IMR-90 (cell line): Measurements from ENCODE around the gene LRRC8E. TPM values are rescaled to one million over a fixed set of nuclear protein-coding genes. Genes with fewer than 3 reads are reported as not detected.

Source experiments
- ATAC-seq: fragments of 200-7000 bp; cut with Tn5 transposase; 2 replicates; pipeline ENCODE4 v1.9.1; 2020; ENCODE audit warnings: low read depth, mild to moderate bottlenecking, moderate library complexity
- BruUV-seq: library from RNA; stranded (reverse); fragments of 400-500 nt; replicated peaks from 2 replicates; lab custom pipeline; 2021; lab: Mats Ljungman, UMichigan
- CTCF ChIA-PET: fragments of 300-600 bp; formaldehyde crosslinking; extraction: SDS; loops from one replicate; lab custom pipeline; 2021; ENCODE audit warnings: antibody characterized with exemption; lab: Yijun Ruan, JAX
- POLR2A ChIA-PET: fragments of 300-600 bp; sonication (Branson Sonifier 250); formaldehyde crosslinking; loops from one replicate; lab custom pipeline; 2022; ENCODE audit warnings: antibody characterized with exemption; ENCODE audit not compliant: unreplicated experiment; lab: Charles Lee
- DNase-seq: peaks from one replicate; pipeline ENCODE4 v3.0.0; 2013
- H2AFZ ChIP-seq: replicated peaks from 2 replicates; pipeline ENCODE3; 2013; ENCODE audit warnings: low read length, mild to moderate bottlenecking; ENCODE audit not compliant: poor library complexity
- H2AK5ac ChIP-seq: 2 replicates; pipeline ENCODE4 v1.6.1; 2013; ENCODE audit warnings: low read depth, low read length, inconsistent platforms
- H2AK9ac ChIP-seq: replicated peaks from 2 replicates; pipeline ENCODE3; 2013; ENCODE audit warnings: mild to moderate bottlenecking, low read depth, low read length, moderate library complexity; ENCODE audit not compliant: poor library complexity
- H2BK120ac ChIP-seq: 2 replicates; pipeline ENCODE4 v1.6.1; 2013; ENCODE audit warnings: low read depth, low read length, inconsistent platforms
- H2BK15ac ChIP-seq: 3 replicates; pipeline ENCODE4 v1.6.1; 2013; ENCODE audit warnings: low read depth, low read length, inconsistent platforms
- H2BK20ac ChIP-seq: 2 replicates; pipeline ENCODE4 v1.6.1; 2013; ENCODE audit warnings: low read depth, mild to moderate bottlenecking, inconsistent platforms, low read length, moderate library complexity
- H2BK5ac ChIP-seq: 2 replicates; pipeline ENCODE4 v1.6.1; 2013; ENCODE audit warnings: mild to moderate bottlenecking, low read depth, low read length, inconsistent platforms; ENCODE audit not compliant: poor library complexity, severe bottlenecking
- H3K14ac ChIP-seq: replicated peaks from 2 replicates; pipeline ENCODE4 v1.6.1; 2013; ENCODE audit warnings: low read depth, low read length, inconsistent platforms
- H3K18ac ChIP-seq: 2 replicates; pipeline ENCODE4 v1.6.1; 2013; ENCODE audit warnings: low read depth, low read length, control low read depth
- H3K23ac ChIP-seq: 2 replicates; pipeline ENCODE4 v1.6.1; 2013; ENCODE audit warnings: low read depth, low read length, inconsistent platforms
- H3K27ac ChIP-seq: 2 replicates; pipeline ENCODE4 v1.5.1; 2013; ENCODE audit warnings: mild to moderate bottlenecking, control low read depth, low read length; ENCODE audit not compliant: insufficient read depth
- H3K27me3 ChIP-seq: 2 replicates; pipeline ENCODE4 v1.6.1; 2013; ENCODE audit warnings: low read length; ENCODE audit not compliant: control insufficient read depth, insufficient read depth
- H3K36me3 ChIP-seq: 2 replicates; pipeline ENCODE4 v1.6.1; 2013; ENCODE audit warnings: low read length, mixed read lengths; ENCODE audit not compliant: control insufficient read depth, insufficient read depth
- H3K4ac ChIP-seq: 2 replicates; pipeline ENCODE4 v1.6.1; 2013; ENCODE audit warnings: low read depth, low read length, inconsistent platforms
- H3K4me1 ChIP-seq: 2 replicates; pipeline ENCODE4 v1.6.1; 2013; ENCODE audit warnings: low read length, mixed read lengths; ENCODE audit not compliant: control insufficient read depth, insufficient read depth
- H3K4me2 ChIP-seq: 2 replicates; pipeline ENCODE4 v1.6.1; 2013; ENCODE audit warnings: low read depth, mild to moderate bottlenecking, control low read depth, low read length, moderate library complexity
- H3K4me3 ChIP-seq: 2 replicates; pipeline ENCODE4 v1.5.1; 2013; ENCODE audit warnings: low read depth, mild to moderate bottlenecking, control low read depth, low read length, moderate library complexity; ENCODE audit not compliant: insufficient read depth
- H3K56ac ChIP-seq: 2 replicates; pipeline ENCODE4 v1.6.1; 2013; ENCODE audit warnings: low read length, inconsistent platforms; ENCODE audit not compliant: insufficient read depth; ENCODE audit errors: extremely low read depth
- H3K79me1 ChIP-seq, 2 experiments: 2 replicates each; pipeline ENCODE4 v1.6.1; 2013; ENCODE audit warnings: low read length in 2 of 2, inconsistent platforms in 1 of 2, low read depth in 1 of 2
- H3K9ac ChIP-seq: 2 replicates; pipeline ENCODE4 v1.6.1; 2013; ENCODE audit warnings: low read depth, low read length, control low read depth
- H3K9me1 ChIP-seq: 2 replicates; pipeline ENCODE4 v1.6.1; 2013; ENCODE audit warnings: low read length, inconsistent platforms; ENCODE audit not compliant: insufficient read depth
- H3K9me3 ChIP-seq: 2 replicates; pipeline ENCODE4 v1.6.1; 2013; ENCODE audit warnings: low read length; ENCODE audit not compliant: control insufficient read depth, insufficient read depth
- H4K20me1 ChIP-seq: 2 replicates; pipeline ENCODE4 v1.6.1; 2013; ENCODE audit warnings: low read length, inconsistent platforms; ENCODE audit not compliant: insufficient read depth
- H4K5ac ChIP-seq: 2 replicates; pipeline ENCODE4 v1.6.1; 2013; ENCODE audit warnings: mild to moderate bottlenecking, low read depth, low read length, control low read depth
- H4K8ac ChIP-seq, 2 experiments: 2 replicates each; pipeline ENCODE4 v1.6.1; 2013; ENCODE audit warnings: low read depth in 2 of 2, low read length in 2 of 2, control low read depth in 1 of 2, inconsistent platforms in 1 of 2
- H4K91ac ChIP-seq: 2 replicates; pipeline ENCODE4 v1.6.1; 2013; ENCODE audit warnings: low read depth, low read length, inconsistent platforms; ENCODE audit not compliant: insufficient read depth
- BHLHE40 ChIP-seq: fragments of 150-350 bp; IDR thresholded peaks from 2 replicates; pipeline ENCODE4 v1.6.1; 2016; ENCODE audit warnings: mild to moderate bottlenecking, low read depth, low read length
- CEBPB ChIP-seq: IDR thresholded peaks from 2 replicates; pipeline ENCODE4 v1.6.1; 2012; ENCODE audit warnings: low read depth, low read length, improper control_type of control experiment
- FOS ChIP-seq: fragments of 150-350 bp; IDR thresholded peaks from 2 replicates; pipeline ENCODE4 v1.6.1; 2016; ENCODE audit warnings: low read depth, low read length
- MAFK ChIP-seq: IDR thresholded peaks from 2 replicates; pipeline ENCODE4 v1.6.1; 2012; ENCODE audit warnings: low read depth, low read length, improper control_type of control experiment
- MAZ ChIP-seq: IDR thresholded peaks from 2 replicates; pipeline ENCODE4 v1.6.1; 2012; ENCODE audit warnings: low read depth, mild to moderate bottlenecking, low read length, improper control_type of control experiment, moderate library complexity, borderline replicate concordance
- MXI1 ChIP-seq: IDR thresholded peaks from 2 replicates; pipeline ENCODE4 v1.6.1; 2012; ENCODE audit warnings: low read depth, mild to moderate bottlenecking, low read length, moderate library complexity, borderline replicate concordance
- NFE2L2 ChIP-seq: fragments of 150-350 bp; IDR thresholded peaks from 2 replicates; pipeline ENCODE4 v1.6.1; 2016; ENCODE audit warnings: low read depth, mild to moderate bottlenecking, low read length
- POLR2A ChIP-seq: IDR thresholded peaks from 2 replicates; pipeline ENCODE4 v1.6.1; 2012; ENCODE audit warnings: mild to moderate bottlenecking, low read depth, low read length
- RAD21 ChIP-seq: IDR thresholded peaks from 2 replicates; pipeline ENCODE4 v1.6.1; 2012; ENCODE audit warnings: low read length, improper control_type of control experiment
- RCOR1 ChIP-seq: IDR thresholded peaks from 2 replicates; pipeline ENCODE4 v1.6.1; 2012; ENCODE audit warnings: mild to moderate bottlenecking, low read length, improper control_type of control experiment; ENCODE audit not compliant: insufficient replicate concordance
- RFX5 ChIP-seq: IDR thresholded peaks from 2 replicates; pipeline ENCODE4 v1.8.0; 2012; ENCODE audit warnings: low read depth, mild to moderate bottlenecking, low read length, moderate library complexity
- SMC3 ChIP-seq: fragments of 150-350 bp; IDR thresholded peaks from 2 replicates; pipeline ENCODE4 v1.6.1; 2016; ENCODE audit warnings: low read depth, mild to moderate bottlenecking, antibody characterized with exemption, low read length, moderate library complexity
- WGBS, 2 experiments: methylation state at CpG; one replicate each; pipeline versions ENCODE4 v1.1.5 to v1.1.7; 2013; ENCODE audit warnings: missing lambda C conversion rate in 2 of 2; ENCODE audit not compliant: insufficient read length in 1 of 2; ENCODE audit errors: extremely low coverage in 2 of 2; 5-methylcytosine and 5-hydroxymethylcytosine counted together
- dilution Hi-C: fragments of 300-500 bp; cut with HindIII; formaldehyde crosslinking; loops from one replicate; pipeline ENCODE4 v1.14.3; 2018; ENCODE audit warnings: low sequenced_read_pairs; ENCODE audit not compliant: unreplicated experiment
- in situ Hi-C: fragments of 300-500 bp; cut with MboI; formaldehyde crosslinking; loops from 3 replicates; pipeline ENCODE4 v1.14.3; 2019; ENCODE audit warnings: low sequenced_read_pairs, inconsistent platforms, mixed read lengths
- intact Hi-C: fragments of 100-400 bp; cut with micrococcal nuclease; formaldehyde crosslinking; loops from 2 replicates; pipeline ENCODE4 v1.10.0; 2022
- polyA plus RNA-seq, 3 experiments: library from polyadenylated mRNA; depleted of rRNA; stranded (reverse); fragments of >200 nt; gene quantifications; 2 replicates each; pipeline ENCODE4 v1.2.3, GENCODE V29; 2012; ENCODE audit warnings: low replicate concordance in 1 of 3
- total RNA-seq: library from RNA; depleted of rRNA; stranded (reverse); fragments of >200 nt; gene quantifications from 2 replicates; pipeline ENCODE4 v1.2.3, GENCODE V29; 2012
- TF ChIP-seq, protein P1 (sequence below): fragments of 150-350 bp; IDR thresholded peaks from 2 replicates; pipeline ENCODE4 v1.6.1; 2016; ENCODE audit warnings: low read depth, mild to moderate bottlenecking, low read length, moderate library complexity, borderline replicate concordance
- TF ChIP-seq, protein P2 (sequence below): fragments of 150-350 bp; IDR thresholded peaks from 2 replicates; pipeline ENCODE4 v1.6.1; 2017; ENCODE audit warnings: mild to moderate bottlenecking, antibody characterized with exemption, low read length, low read depth
- TF ChIP-seq, protein P3 (sequence below): conservative IDR thresholded peaks from 2 replicates; pipeline ENCODE4 v1.5.1; 2012; ENCODE audit warnings: mild to moderate bottlenecking, low read depth, low read length, improper control_type of control experiment

LRRC8E gene
- total and polyA plus RNA-seq, 2 of the 4 experiments (the other 2 are of a cell fraction) = 6.4 to 7.2 TPM

DNA sequence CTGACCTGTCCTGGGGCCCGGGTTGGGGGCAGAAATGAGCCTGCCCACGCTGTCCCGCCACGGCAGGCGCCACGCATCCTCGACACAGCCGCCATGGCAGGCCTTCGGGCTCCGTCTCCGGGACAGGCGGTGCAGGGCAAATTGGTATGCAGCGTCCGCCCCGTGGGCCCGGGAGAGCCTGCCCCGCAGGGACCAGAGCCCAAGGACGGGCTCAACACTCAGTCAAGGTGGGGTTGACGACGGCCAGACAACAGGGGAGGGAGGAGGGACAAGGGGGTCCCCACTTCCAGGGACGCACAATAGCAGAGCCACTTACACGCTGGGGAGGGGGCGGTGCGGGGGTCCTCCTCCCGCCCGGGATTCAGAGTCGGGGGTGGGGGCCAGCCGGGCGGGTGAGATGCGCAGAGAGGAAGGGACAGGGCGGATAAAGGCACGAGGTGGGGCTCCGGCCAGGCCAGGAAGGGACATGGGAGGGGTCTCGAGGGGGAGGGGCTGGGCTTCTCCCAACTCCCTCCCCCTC lies 36.4 kb downstream of the LRRC8E start:
- Histone ChIP-seq H4K91ac (no peak overlapping the region), H3K4ac (no peak overlapping the region), H2BK15ac (no peak overlapping the region), H3K9me1 (peaks cover 15% of the 10 kb centered on the region), H2AK9ac (peak overlapping the region; percentile 77), H3K18ac (no peak overlapping the region), H2BK120ac (no peak overlapping the region), H3K4me1 (peaks cover 30% of the 10 kb centered on the region), H3K36me3 (peaks cover 7% of the 10 kb centered on the region; the same call in 1 of the 2 replicates), H2BK20ac (no peak overlapping the region), H2AFZ (peak overlapping the region; percentile 89), H3K27me3 (no peaks in the 10 kb centered on the region), H4K5ac (no peak overlapping the region), H3K27ac (no peak overlapping the region), H3K4me2 (no peak overlapping the region), H4K8ac (0 out of 4 replicates have a peak overlapping the region, but pooled peaks of 1 of the 2 experiments have one; percentile 29), H3K23ac (no peak overlapping the region), H3K79me1 (peaks cover 2 to 28% of the 10 kb centered on the region in 2 experiments; a peak in 2 of 4 replicates), H3K9me3 (no peaks in the 10 kb centered on the region), H2BK5ac (no peak overlapping the region), H3K14ac (no peak overlapping the region), H4K20me1 (peaks cover 26% of the 10 kb centered on the region), H3K4me3 (no peak overlapping the region), H2AK5ac (0 out of 2 replicates have a peak overlapping the region, but pooled peaks have one; percentile 22), H3K56ac (no peak overlapping the region), H3K9ac (no peak overlapping the region)
- dilution Hi-C loops = no loop called here
- TF ChIP-seq POLR2A = no peak
- TF ChIP-seq RCOR1 = no peak
- TF ChIP-seq MXI1 = no peak
- TF ChIP-seq, protein P1, sequence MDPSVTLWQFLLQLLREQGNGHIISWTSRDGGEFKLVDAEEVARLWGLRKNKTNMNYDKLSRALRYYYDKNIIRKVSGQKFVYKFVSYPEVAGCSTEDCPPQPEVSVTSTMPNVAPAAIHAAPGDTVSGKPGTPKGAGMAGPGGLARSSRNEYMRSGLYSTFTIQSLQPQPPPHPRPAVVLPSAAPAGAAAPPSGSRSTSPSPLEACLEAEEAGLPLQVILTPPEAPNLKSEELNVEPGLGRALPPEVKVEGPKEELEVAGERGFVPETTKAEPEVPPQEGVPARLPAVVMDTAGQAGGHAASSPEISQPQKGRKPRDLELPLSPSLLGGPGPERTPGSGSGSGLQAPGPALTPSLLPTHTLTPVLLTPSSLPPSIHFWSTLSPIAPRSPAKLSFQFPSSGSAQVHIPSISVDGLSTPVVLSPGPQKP = no peak
- no peak for TF ChIP-seq MAZ
- TF ChIP-seq, protein P2, sequence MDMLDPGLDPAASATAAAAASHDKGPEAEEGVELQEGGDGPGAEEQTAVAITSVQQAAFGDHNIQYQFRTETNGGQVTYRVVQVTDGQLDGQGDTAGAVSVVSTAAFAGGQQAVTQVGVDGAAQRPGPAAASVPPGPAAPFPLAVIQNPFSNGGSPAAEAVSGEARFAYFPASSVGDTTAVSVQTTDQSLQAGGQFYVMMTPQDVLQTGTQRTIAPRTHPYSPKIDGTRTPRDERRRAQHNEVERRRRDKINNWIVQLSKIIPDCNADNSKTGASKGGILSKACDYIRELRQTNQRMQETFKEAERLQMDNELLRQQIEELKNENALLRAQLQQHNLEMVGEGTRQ = no peak
- no peak for TF ChIP-seq FOS
- TF ChIP-seq RFX5 = no peak
- TF ChIP-seq CEBPB = no peak
- TF ChIP-seq, protein P3, sequence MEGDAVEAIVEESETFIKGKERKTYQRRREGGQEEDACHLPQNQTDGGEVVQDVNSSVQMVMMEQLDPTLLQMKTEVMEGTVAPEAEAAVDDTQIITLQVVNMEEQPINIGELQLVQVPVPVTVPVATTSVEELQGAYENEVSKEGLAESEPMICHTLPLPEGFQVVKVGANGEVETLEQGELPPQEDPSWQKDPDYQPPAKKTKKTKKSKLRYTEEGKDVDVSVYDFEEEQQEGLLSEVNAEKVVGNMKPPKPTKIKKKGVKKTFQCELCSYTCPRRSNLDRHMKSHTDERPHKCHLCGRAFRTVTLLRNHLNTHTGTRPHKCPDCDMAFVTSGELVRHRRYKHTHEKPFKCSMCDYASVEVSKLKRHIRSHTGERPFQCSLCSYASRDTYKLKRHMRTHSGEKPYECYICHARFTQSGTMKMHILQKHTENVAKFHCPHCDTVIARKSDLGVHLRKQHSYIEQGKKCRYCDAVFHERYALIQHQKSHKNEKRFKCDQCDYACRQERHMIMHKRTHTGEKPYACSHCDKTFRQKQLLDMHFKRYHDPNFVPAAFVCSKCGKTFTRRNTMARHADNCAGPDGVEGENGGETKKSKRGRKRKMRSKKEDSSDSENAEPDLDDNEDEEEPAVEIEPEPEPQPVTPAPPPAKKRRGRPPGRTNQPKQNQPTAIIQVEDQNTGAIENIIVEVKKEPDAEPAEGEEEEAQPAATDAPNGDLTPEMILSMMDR = no peak
- no peak for TF ChIP-seq BHLHE40
- TF ChIP-seq NFE2L2 = no peak
- no peak for TF ChIP-seq RAD21
- TF ChIP-seq MAFK = no peak
- no peak for TF ChIP-seq SMC3
- ATAC-seq (no peak), DNase-seq (no peak)
- intact Hi-C loops = no loop called here
- WGBS, 2 experiments = 86% methylated on average over 12 of the region's 34 CpGs; no CpG with 5 or more reads in 1 of the 2 experiments
- in situ Hi-C loops = no loop called here
- POLR2A ChIA-PET = no interaction called here
- CTCF ChIA-PET = no interaction called here
- BruUV-seq = no TSS peak
